ENCODE data around the gene THOP1. TPM values are rescaled to one million over a fixed set of nuclear protein-coding genes. Genes with fewer than 3 reads are reported as not detected.
A peak's percentile ranks its signal among the peaks of the same experiment; 100 is the strongest.
"Not testable (repeated sequence)": the region's sequence is repeated elsewhere in the genome, so short reads cannot be mapped to it uniquely, and the experiment has no call there.

The THOP1 gene
- total RNA-seq, 1 donor from 2014 or later, result 45.2 TPM

DNA sequence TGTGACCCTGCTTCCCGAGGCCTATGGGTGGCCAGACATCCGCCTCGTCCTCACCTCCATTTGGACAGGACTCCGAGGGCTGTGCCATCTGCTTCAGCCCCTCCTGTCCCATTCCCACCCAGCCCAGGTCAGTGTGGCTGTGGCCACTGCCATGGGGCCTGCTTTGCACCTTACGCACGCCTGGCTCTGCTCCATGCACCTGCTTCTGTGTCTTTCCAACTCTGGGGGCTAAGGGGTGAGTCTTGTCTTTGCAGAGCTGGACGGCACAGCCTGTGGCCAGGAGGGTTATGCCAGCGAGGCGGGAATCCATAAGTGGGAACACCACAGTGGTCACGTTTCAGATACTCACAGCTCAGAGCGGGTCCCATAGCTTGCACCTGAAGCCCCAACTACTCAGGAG, 29.1 kb downstream of the THOP1 start:
- Mint-ChIP-seq H3K36me3 (ENCODE audit: unreplicated experiment) (no peaks in the 10 kb centered on the region), H3K27ac (ENCODE audit: unreplicated experiment) (no peak overlapping the region), H3K9me3 (ENCODE audit: unreplicated experiment) (no peaks in the 10 kb centered on the region), H3K4me1 (ENCODE audit: unreplicated experiment) (no peaks in the 10 kb centered on the region), H3K4me3 (ENCODE audit: unreplicated experiment) (no peak overlapping the region), H3K27me3 (ENCODE audit: unreplicated experiment) (no peaks in the 10 kb centered on the region)
- peak; percentile 83 for DNase-seq (ENCODE audit: extremely low spot score, unreplicated experiment)
- TF ChIP-seq, protein P1, sequence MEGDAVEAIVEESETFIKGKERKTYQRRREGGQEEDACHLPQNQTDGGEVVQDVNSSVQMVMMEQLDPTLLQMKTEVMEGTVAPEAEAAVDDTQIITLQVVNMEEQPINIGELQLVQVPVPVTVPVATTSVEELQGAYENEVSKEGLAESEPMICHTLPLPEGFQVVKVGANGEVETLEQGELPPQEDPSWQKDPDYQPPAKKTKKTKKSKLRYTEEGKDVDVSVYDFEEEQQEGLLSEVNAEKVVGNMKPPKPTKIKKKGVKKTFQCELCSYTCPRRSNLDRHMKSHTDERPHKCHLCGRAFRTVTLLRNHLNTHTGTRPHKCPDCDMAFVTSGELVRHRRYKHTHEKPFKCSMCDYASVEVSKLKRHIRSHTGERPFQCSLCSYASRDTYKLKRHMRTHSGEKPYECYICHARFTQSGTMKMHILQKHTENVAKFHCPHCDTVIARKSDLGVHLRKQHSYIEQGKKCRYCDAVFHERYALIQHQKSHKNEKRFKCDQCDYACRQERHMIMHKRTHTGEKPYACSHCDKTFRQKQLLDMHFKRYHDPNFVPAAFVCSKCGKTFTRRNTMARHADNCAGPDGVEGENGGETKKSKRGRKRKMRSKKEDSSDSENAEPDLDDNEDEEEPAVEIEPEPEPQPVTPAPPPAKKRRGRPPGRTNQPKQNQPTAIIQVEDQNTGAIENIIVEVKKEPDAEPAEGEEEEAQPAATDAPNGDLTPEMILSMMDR (IDR thresholded peaks at IDR 0.05), result no peak

DNA sequence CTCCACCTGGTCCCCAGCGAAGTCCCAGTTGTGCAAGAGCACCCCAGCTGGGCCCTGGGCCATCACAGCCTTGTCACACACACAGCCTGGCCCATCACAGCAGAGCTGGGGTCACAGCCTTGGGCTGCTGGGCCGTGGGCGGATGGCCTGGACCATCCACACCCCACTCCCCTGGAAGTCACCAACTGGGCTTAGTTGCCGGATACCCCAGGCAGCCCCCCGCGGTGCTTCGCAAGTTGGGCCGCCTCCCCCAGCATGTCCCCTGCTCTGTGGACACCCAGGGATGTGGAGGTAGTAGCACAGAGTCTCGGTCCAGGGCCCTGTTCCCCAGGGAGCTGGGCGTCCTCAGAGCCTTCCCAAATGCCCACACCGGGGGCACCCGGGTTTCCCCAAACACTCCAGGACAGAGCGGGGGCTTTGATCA, 29.9 kb downstream of the THOP1 start:
- TF ChIP-seq, protein P1 (IDR thresholded peaks at IDR 0.05), result no peak
- Mint-ChIP-seq H3K27ac (ENCODE audit: unreplicated experiment) (no peak overlapping the region), H3K4me1 (ENCODE audit: unreplicated experiment) (peaks cover under 1% of the 10 kb centered on the region), H3K4me3 (ENCODE audit: unreplicated experiment) (no peak overlapping the region), H3K27me3 (ENCODE audit: unreplicated experiment) (no peaks in the 10 kb centered on the region), H3K9me3 (ENCODE audit: unreplicated experiment) (no peaks in the 10 kb centered on the region), H3K36me3 (ENCODE audit: unreplicated experiment) (no peaks in the 10 kb centered on the region)
- DNase-seq (ENCODE audit: extremely low spot score, unreplicated experiment), result no peak

DNA sequence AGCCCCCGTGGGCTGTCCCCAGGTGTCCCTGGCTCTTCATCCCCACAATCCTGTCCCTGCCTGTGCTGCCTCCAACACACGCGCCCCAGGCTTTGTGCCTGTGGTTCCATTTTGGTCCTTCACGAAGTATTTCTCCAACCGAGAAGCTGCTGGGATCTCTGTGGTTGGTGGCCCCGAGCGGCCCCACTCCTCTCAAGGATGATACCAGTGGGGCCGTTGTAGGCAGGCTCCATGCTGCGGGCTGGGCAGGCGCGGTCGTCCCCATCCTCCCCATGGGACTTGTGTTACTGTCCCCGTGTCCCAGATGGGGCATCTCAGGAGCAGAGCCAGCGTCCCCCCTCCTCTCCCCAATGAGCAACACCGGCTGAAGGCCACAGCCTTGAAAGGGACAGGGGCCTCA, 30.6 kb downstream of the THOP1 start:
- DNase-seq (ENCODE audit: extremely low spot score, unreplicated experiment), result no peak
- TF ChIP-seq, protein P1 (IDR thresholded peaks at IDR 0.05), result no peak
- H3K27me3 Mint-ChIP-seq (ENCODE audit: unreplicated experiment), result no peaks in the 10 kb centered on the region
- H3K9me3 Mint-ChIP-seq (ENCODE audit: unreplicated experiment), result no peaks in the 10 kb centered on the region
- no peaks in the 10 kb centered on the region for H3K36me3 Mint-ChIP-seq (ENCODE audit: unreplicated experiment)
- no peak overlapping the region for H3K4me3 Mint-ChIP-seq (ENCODE audit: unreplicated experiment)
- no peak overlapping the region for H3K27ac Mint-ChIP-seq (ENCODE audit: unreplicated experiment)
- H3K4me1 Mint-ChIP-seq (ENCODE audit: unreplicated experiment), result peaks cover 4% of the 10 kb centered on the region

DNA sequence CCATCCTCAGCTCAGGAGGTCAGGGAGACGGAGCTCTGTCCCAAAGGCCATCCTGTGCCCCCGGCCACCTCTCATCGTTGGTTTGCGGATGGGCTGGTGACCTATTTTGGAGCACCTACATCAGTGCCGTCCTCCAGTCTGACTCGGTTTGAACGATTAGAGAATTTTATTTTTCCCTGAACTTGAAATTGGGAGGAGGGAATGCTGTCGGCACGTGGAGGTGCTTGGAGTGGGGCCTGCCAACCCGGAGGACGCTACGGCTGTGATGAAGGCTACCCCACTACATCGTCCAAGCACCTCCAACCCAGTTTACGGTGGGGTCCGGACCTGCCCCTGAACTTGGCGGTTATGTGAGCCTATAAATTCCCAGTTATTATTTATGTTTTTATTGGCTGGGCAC, 31.3 kb downstream of the THOP1 start:
- Mint-ChIP-seq H3K27ac (ENCODE audit: unreplicated experiment) (no peak overlapping the region), H3K4me3 (ENCODE audit: unreplicated experiment) (no peak overlapping the region), H3K9me3 (ENCODE audit: unreplicated experiment) (no peaks in the 10 kb centered on the region), H3K36me3 (ENCODE audit: unreplicated experiment) (no peaks in the 10 kb centered on the region), H3K27me3 (ENCODE audit: unreplicated experiment) (no peaks in the 10 kb centered on the region), H3K4me1 (ENCODE audit: unreplicated experiment) (peaks cover 8% of the 10 kb centered on the region)
- DNase-seq (ENCODE audit: extremely low spot score, unreplicated experiment), result no peak
- TF ChIP-seq, protein P1 (IDR thresholded peaks at IDR 0.05), result no peak

DNA sequence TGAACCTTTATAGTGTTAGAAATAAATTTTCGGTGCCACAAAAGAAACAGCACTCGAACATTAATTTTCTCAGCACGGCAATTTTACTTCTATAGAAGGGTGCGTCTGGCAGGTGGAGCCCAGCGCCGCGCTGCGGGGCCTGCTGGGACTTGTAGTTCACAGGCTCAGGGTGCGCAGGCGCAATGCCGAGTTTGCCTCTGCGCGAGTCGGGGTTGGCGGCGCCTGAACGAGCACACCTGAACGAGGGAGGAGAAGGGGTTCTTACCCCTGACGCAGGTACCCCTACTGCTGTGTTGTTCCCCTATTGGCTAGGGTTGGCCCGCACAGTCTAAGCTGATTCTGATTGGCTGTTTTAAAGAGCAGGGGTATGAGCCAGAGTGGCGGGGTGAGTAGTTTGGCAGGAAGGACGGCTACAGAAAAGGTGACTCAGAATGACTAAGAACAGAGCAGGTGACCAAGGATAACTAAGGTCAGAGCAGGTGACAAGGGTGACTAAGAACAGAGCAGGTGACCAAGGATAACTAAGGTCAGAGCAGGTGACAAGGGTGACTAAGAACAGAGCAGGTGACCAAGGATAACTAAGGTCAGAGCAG, 32.0 kb downstream of the THOP1 start:
- H3K36me3 Mint-ChIP-seq (ENCODE audit: unreplicated experiment); DNase-seq (ENCODE audit: extremely low spot score, unreplicated experiment); H3K27me3 Mint-ChIP-seq (ENCODE audit: unreplicated experiment); H3K4me1 Mint-ChIP-seq (ENCODE audit: unreplicated experiment); H3K27ac Mint-ChIP-seq (ENCODE audit: unreplicated experiment); H3K9me3 Mint-ChIP-seq (ENCODE audit: unreplicated experiment); H3K4me3 Mint-ChIP-seq (ENCODE audit: unreplicated experiment): not testable (repeated sequence)
